ENCODE measurements around the gene SPR. TPM values are rescaled to one million over a fixed set of nuclear protein-coding genes. Genes with fewer than 3 reads are reported as not detected.

Gene SPR
- total and polyA plus RNA-seq, 2 experiments from 2014 or later: 13.2 to 21.7 TPM

DNA sequence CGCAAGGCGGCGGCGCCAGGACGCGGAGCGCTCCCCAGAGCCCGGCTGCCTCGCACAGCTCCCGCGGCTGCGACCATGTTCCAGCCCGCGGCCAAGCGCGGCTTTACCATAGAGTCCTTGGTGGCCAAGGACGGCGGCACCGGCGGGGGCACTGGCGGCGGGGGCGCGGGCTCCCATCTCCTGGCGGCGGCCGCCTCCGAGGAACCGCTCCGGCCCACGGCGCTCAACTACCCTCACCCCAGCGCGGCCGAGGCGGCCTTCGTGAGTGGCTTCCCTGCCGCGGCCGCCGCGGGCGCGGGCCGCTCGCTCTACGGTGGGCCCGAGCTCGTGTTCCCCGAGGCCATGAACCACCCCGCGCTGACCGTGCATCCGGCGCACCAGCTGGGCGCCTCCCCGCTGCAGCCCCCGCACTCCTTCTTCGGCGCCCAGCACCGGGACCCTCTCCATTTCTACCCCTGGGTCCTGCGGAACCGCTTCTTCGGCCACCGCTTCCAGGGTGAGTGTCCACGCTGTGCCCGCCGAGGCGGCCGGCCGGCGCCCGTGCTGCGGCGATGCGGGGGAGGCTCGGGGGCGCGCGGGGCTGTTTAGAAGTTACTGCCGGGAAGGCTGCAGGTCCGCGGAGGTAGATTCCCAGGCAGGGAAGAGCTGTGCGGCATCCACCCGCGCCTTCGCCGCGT is 30.8 kb downstream of the SPR start:
- no peak overlapping the region for H3K27ac ChIP-seq
- peak in 1 of 2 donors; percentile 39 for DNase-seq (ENCODE audit: low read depth in 1 of 2, low spot score in 1 of 2)
- no peaks in the 10 kb centered on the region for H3K4me1 ChIP-seq (ENCODE audit: low read depth)
- no peaks in the 10 kb centered on the region for H3K9me3 ChIP-seq (ENCODE audit: low read depth)
- peaks cover 100% of the 10 kb centered on the region for H3K27me3 ChIP-seq
- H3K4me3 ChIP-seq: peak overlapping the region; percentile 19
- no peaks in the 10 kb centered on the region for H3K36me3 ChIP-seq
- TF ChIP-seq CTCF (IDR thresholded peaks at IDR 0.05; ENCODE audit: low read depth, low read length): no peak

GRCh38 chr2:72919414-72920317 is 32.5 kb downstream of the SPR start:
- H3K27me3 ChIP-seq: peaks cover 100% of the 10 kb centered on the region
- H3K4me1 ChIP-seq (ENCODE audit: low read depth): no peaks in the 10 kb centered on the region
- DNase-seq (ENCODE audit: low read depth in 1 of 2, low spot score in 1 of 2): peak in 1 of 2 donors; percentile 30
- H3K27ac ChIP-seq: no peak overlapping the region
- H3K9me3 ChIP-seq (ENCODE audit: low read depth): no peaks in the 10 kb centered on the region
- H3K4me3 ChIP-seq: no peak overlapping the region
- TF ChIP-seq CTCF (IDR thresholded peaks at IDR 0.05; ENCODE audit: low read depth, low read length): no peak
- no peaks in the 10 kb centered on the region for H3K36me3 ChIP-seq

DNA sequence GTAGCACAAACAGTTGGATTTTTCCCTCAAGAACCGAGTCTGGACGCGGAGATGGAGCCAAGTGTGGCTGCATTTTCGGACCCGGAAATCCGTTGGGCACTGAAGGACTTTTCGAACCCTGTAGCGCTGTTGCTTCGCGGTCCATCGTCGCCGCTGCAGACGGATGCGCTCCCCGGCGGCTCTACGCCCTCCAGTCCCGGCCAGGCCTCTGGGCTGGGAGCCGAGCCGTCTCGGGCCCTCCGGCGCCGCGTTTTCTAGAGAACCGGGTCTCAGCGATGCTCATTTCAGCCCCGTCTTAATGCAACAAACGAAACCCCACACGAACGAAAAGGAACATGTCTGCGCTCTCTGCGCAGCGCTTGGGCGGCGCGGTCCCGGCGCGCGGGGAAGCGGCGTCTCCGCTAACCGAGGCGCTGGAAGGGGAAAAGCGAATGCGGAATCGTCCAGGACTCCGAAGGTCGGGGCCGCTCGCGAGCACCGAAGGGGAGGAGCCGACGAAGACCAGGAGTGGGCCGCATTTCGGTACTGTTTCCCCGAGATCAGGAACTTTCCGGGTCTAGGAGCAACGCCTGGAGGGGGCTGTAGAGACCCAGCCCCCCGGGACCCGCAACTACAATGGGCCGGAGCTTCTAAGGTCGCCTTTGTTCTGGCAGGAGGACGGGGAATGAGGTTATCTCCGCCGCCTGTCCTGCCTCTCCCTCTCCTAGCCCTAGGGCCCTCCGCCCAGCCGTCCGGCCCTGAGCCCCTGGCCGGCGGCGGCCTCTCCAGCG is 33.3 kb downstream of the SPR start:
- no peak for TF ChIP-seq CTCF (IDR thresholded peaks at IDR 0.05; ENCODE audit: low read depth, low read length)
- Histone ChIP-seq H3K9me3 (ENCODE audit: low read depth) (no peaks in the 10 kb centered on the region), H3K4me3 (no peak overlapping the region), H3K4me1 (ENCODE audit: low read depth) (no peaks in the 10 kb centered on the region), H3K27ac (no peak overlapping the region), H3K27me3 (peaks cover 100% of the 10 kb centered on the region), H3K36me3 (no peaks in the 10 kb centered on the region)
- peak; percentile 39 to 50 for DNase-seq (ENCODE audit: low read depth in 1 of 2, low spot score in 1 of 2)

GRCh38 chr2:72921088-72921851 is 34.1 kb downstream of the SPR start:
- Histone ChIP-seq H3K27ac (no peak overlapping the region), H3K36me3 (no peaks in the 10 kb centered on the region), H3K9me3 (ENCODE audit: low read depth) (no peaks in the 10 kb centered on the region), H3K27me3 (peaks cover 100% of the 10 kb centered on the region), H3K4me1 (ENCODE audit: low read depth) (no peaks in the 10 kb centered on the region), H3K4me3 (no peak overlapping the region)
- TF ChIP-seq CTCF (IDR thresholded peaks at IDR 0.05; ENCODE audit: low read depth, low read length): no peak
- no peak for DNase-seq (ENCODE audit: low read depth in 1 of 2, low spot score in 1 of 2)

DNA sequence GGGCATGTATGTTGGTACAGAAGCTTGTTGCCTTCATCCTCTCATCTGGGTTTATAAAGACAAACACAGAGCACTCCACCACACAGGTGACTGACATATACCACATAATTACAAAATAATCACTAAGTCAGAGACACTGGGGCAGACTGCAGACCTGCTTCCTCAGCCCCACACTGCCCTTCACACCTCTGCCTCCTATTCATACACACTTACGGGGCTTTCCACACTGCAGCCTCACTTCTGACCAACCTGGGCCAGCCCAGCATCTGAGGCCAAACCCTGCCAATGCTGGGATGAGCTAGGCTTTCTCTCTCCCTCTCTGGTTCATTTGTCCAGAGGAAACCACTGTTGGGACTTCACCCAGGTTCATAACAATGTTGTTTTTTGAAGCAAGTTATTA is 34.6 kb downstream of the SPR start:
- Histone ChIP-seq H3K27ac (no peak overlapping the region), H3K4me1 (ENCODE audit: low read depth) (no peaks in the 10 kb centered on the region), H3K4me3 (no peak overlapping the region), H3K27me3 (peaks cover 100% of the 10 kb centered on the region), H3K36me3 (no peaks in the 10 kb centered on the region), H3K9me3 (ENCODE audit: low read depth) (no peaks in the 10 kb centered on the region)
- DNase-seq (ENCODE audit: low read depth in 1 of 2, low spot score in 1 of 2): no peak
- no peak for TF ChIP-seq CTCF (IDR thresholded peaks at IDR 0.05; ENCODE audit: low read depth, low read length)

All from cardiac muscle cell (in vitro differentiated cells and primary cell).